ENCODE measurements around the gene TUBB1. TPM values are rescaled to one million over a fixed set of nuclear protein-coding genes. Genes with fewer than 3 reads are reported as not detected.
A peak's percentile ranks its signal among the peaks of the same experiment; 100 is the strongest.

Gene TUBB1
- total and polyA plus RNA-seq, 2 of the 13 experiments (the other 11 are each of a cell fraction or from before 2014, with no cell fraction given): 0.11 to 57.6 TPM

- TF ChIP-seq ZBTB40 (IDR thresholded peaks at IDR 0.05) (no peak), ZBTB40 (CRISPR knock-in tag; IDR thresholded peaks at IDR 0.05) (0 out of 2 replicates have a peak, but pooled peaks have one; percentile 33), CENPBD1 (CRISPR knock-in tag; IDR thresholded peaks at IDR 0.05; ENCODE audit: borderline replicate concordance, low read depth) (no peak), RERE (CRISPR knock-in tag; IDR thresholded peaks at IDR 0.05; ENCODE audit: low read depth) (no peak), RXRB (CRISPR knock-in tag; IDR thresholded peaks at IDR 0.05; ENCODE audit: borderline replicate concordance) (peak; percentile 38; the same call in 1 of the 2 replicates), ELF3 (CRISPR knock-in tag; IDR thresholded peaks at IDR 0.05) (peak; percentile 28; the same call in 1 of the 2 replicates), ZNF614 (CRISPR knock-in tag; IDR thresholded peaks at IDR 0.05; ENCODE audit: borderline replicate concordance) (peak; percentile 22; the same call in 1 of the 2 replicates), ZMYM3 (CRISPR knock-in tag; IDR thresholded peaks at IDR 0.05) (peak; percentile 6; the same call in 1 of the 2 replicates), POGZ (CRISPR knock-in tag; IDR thresholded peaks at IDR 0.05) (peak; percentile 48), GATAD1 (CRISPR knock-in tag; IDR thresholded peaks at IDR 0.05) (peak; percentile 24; the same call in 1 of the 2 replicates), ZNF124 (CRISPR knock-in tag; IDR thresholded peaks at IDR 0.05) (no peak), SP1 (IDR thresholded peaks at IDR 0.05) (no peak), SP1 (CRISPR knock-in tag; IDR thresholded peaks at IDR 0.05) (0 out of 2 replicates have a peak, but pooled peaks have one; percentile 8), PHF21A (CRISPR knock-in tag; IDR thresholded peaks at IDR 0.05) (peak; percentile 76; the same call in 1 of the 2 replicates)
Measured at GRCh38 chr20:59010995-59011873, 8.0 kb upstream of the TUBB1 start (continued).
